PC-9 (cell line): ENCODE results near the gene CACNA1H.

Experiments
- CTCF ChIP-seq: fragments of 200-600 bp; sonication (generic); conservative IDR thresholded peaks from 2 replicates; pipeline ENCODE4 v1.6.1; 2017; ENCODE audit warnings: mixed run types, antibody characterized with exemption, mild to moderate bottlenecking, moderate library complexity
- EZH2 ChIP-seq: fragments of 200-600 bp; sonication (generic); IDR thresholded peaks from 2 replicates; pipeline ENCODE4 v1.8.0; 2017; ENCODE audit warnings: antibody characterized with exemption, low read depth

GRCh38 chr16:1156983-1157638 lies 4.2 kb downstream of the CACNA1H start:
- TF ChIP-seq EZH2 (no peak), CTCF (no peak)
